Measurements from ENCODE around the gene HCRTR1. TPM values are rescaled to one million over a fixed set of nuclear protein-coding genes. Genes with fewer than 3 reads are reported as not detected.

The HCRTR1 gene
- total and polyA plus RNA-seq, 7 donors = 0.03 TPM; not detected in 6

DNA sequence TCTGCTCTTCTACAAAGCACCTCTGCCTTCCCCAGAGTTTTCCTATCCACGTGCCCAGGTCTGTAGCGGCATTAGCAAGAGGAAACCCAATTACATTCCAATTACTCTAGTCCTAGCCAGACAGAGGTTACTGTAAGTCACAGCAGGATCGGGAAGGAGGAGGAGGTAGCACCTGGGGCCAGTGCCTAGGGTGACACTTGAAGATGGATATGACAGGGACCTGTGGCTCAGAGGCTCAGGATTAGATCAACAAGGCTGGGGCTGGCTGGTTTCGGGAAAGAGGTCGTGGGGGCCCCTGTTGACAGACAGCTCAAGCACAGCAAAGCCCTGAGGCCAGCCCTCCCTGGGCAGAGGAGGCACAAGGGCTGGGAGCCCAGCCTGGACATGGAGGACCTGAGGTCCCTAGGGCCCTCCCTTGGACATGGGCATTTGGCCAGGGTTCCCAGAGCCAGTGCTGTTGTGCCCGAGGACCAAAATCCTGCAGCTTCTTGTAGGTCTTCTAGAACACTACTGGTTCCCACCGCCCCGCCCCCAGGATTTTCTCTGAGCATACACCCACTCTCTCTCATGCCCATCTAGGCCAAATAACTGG lies 3.0 kb upstream of the HCRTR1 start:
- no peak overlapping the region for H3K27ac ChIP-seq
- no peaks in the 10 kb centered on the region for H3K9me3 ChIP-seq
- DNase-seq = no peak
- no peaks in the 10 kb centered on the region for H3K36me3 ChIP-seq
- intact Hi-C loops (cut with DNase I) = no loop called here
- 86 to 93% methylated on average over 8 of the region's 8 CpGs for WGBS, 2 donors
- H3K4me3 ChIP-seq = no peak overlapping the region
- TF ChIP-seq POLR2A (IDR thresholded peaks at IDR 0.05) = no peak
- TF ChIP-seq EP300 (IDR thresholded peaks at IDR 0.05) = no peak
- TF ChIP-seq, protein P1, sequence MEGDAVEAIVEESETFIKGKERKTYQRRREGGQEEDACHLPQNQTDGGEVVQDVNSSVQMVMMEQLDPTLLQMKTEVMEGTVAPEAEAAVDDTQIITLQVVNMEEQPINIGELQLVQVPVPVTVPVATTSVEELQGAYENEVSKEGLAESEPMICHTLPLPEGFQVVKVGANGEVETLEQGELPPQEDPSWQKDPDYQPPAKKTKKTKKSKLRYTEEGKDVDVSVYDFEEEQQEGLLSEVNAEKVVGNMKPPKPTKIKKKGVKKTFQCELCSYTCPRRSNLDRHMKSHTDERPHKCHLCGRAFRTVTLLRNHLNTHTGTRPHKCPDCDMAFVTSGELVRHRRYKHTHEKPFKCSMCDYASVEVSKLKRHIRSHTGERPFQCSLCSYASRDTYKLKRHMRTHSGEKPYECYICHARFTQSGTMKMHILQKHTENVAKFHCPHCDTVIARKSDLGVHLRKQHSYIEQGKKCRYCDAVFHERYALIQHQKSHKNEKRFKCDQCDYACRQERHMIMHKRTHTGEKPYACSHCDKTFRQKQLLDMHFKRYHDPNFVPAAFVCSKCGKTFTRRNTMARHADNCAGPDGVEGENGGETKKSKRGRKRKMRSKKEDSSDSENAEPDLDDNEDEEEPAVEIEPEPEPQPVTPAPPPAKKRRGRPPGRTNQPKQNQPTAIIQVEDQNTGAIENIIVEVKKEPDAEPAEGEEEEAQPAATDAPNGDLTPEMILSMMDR (IDR thresholded peaks at IDR 0.05) = no peak
- no peak for TF ChIP-seq POLR2AphosphoS5 (IDR thresholded peaks at IDR 0.05)
- peaks cover 10 to 36% (median 22%) of the 10 kb centered on the region in 3 donors for H3K27me3 ChIP-seq
- H3K4me1 ChIP-seq = peaks cover 0 to 14% (median 11%) of the 10 kb centered on the region in 4 donors

DNA sequence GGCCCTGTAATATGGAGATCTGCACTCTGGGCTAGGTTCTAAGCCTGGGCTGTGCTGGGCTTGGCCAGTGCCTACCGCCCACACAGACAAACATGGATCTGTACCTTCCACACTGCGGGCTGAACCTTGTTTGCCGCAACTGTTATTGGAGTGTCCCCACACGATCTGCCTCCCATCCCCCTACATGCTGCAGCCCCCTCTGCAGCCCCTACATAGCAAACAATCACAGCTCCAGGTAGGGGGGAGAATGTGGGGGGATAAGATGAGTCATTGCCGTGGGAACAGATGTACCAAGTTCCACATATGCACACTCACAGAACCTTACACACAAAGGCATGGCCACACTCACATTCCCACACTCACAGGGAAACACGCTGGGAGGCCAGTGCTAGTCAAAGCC lies 2.1 kb upstream of the HCRTR1 start:
- H3K4me1 ChIP-seq = peaks cover 0 to 14% (median 11%) of the 10 kb centered on the region in 4 donors
- DNase-seq = no peak
- H3K9me3 ChIP-seq = no peaks in the 10 kb centered on the region
- H3K27ac ChIP-seq = no peak overlapping the region
- 89 to 90% methylated on average over 6 of the region's 6 CpGs for WGBS, 2 donors
- no peak overlapping the region for H3K4me3 ChIP-seq
- TF ChIP-seq, protein P1 (IDR thresholded peaks at IDR 0.05) = no peak
- TF ChIP-seq POLR2AphosphoS5 (IDR thresholded peaks at IDR 0.05) = no peak
- TF ChIP-seq POLR2A (IDR thresholded peaks at IDR 0.05) = no peak
- TF ChIP-seq EP300 (IDR thresholded peaks at IDR 0.05) = no peak
- intact Hi-C loops (cut with DNase I) = no loop called here
- H3K27me3 ChIP-seq = peaks cover 10 to 36% (median 22%) of the 10 kb centered on the region in 3 donors
- no peaks in the 10 kb centered on the region for H3K36me3 ChIP-seq

DNA sequence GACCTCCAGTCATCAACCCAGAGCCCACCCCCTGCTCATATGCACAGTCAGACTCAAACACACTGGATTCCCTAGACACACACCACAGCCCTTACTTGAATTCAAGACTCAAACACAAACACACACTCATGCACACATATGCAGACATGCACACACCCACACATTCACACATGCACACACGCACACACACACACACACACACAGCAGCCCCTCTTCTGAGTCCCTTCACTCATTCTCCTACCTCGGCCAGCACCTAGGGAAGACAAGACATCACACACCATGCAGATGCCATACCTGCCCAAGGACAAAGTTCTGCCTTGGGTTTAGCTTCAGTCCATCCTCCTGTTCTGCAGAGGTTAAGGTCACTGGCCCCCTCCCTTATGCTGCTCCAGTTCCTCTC lies 1.6 kb upstream of the HCRTR1 start:
- peaks cover 0 to 14% (median 11%) of the 10 kb centered on the region in 4 donors for H3K4me1 ChIP-seq
- TF ChIP-seq, protein P1 (IDR thresholded peaks at IDR 0.05) = no peak
- TF ChIP-seq EP300 (IDR thresholded peaks at IDR 0.05) = no peak
- no peak for TF ChIP-seq POLR2AphosphoS5 (IDR thresholded peaks at IDR 0.05)
- no peak for TF ChIP-seq POLR2A (IDR thresholded peaks at IDR 0.05)
- no peaks in the 10 kb centered on the region for H3K36me3 ChIP-seq
- peaks cover 10 to 36% (median 22%) of the 10 kb centered on the region in 3 donors for H3K27me3 ChIP-seq
- H3K4me3 ChIP-seq = no peak overlapping the region
- no peak for DNase-seq
- intact Hi-C loops (cut with DNase I) = no loop called here
- 69 to 84% methylated on average over 2 of the region's 2 CpGs for WGBS, 2 donors
- no peak overlapping the region for H3K27ac ChIP-seq
- H3K9me3 ChIP-seq = no peaks in the 10 kb centered on the region

DNA sequence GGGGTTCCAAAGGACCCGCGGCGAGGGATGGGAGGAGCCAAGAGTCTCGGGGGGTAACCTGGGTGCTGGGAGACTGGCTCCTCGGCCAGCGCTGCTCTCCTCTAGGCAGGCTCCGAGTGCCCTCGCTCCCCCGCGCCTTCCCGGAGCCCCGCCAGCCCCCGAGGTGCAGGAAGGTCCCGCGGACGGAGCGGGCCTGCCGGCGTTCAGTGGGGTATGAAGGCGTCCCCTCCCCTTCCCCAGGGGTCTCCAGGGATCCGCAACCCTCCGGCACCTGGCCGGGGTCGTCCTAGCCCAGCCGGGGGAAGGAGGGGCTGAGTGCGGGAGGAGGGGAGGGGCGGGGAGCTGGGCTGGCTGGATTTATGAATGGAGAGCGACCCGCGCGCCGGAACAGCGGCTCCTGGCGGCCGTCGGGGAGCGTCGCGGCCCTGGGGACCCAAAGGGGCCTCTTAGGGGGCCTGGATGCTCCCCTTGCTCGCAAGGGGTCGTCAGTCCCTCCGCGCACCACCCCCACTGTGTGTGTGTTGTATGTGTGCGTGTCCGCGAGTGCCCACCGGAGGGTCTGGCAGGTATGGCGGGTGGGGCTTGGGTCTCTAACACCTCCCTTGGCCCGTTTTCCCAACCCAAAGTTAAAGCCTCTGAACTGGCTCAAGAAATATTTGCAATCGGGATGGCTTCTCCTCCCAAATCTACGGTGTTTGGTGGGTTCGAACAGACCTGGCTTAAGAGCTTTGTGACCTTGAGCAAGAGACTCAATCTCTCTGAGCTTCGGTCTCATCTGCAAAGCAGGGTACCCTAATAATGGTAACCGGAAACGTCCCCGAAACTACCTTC lies 642 bp downstream of the HCRTR1 start:
- peak overlapping the region; percentile 11 to 57 (median 45) for H3K4me3 ChIP-seq
- WGBS, 2 donors = 10 to 13% methylated on average over 56 of the region's 56 CpGs
- intact Hi-C loops (cut with DNase I) = no loop called here
- peaks cover 0 to 14% (median 11%) of the 10 kb centered on the region in 4 donors for H3K4me1 ChIP-seq
- no peaks in the 10 kb centered on the region for H3K9me3 ChIP-seq
- DNase-seq = no peak
- H3K36me3 ChIP-seq = no peaks in the 10 kb centered on the region
- H3K27me3 ChIP-seq = peaks cover 10 to 36% (median 22%) of the 10 kb centered on the region in 3 donors
- TF ChIP-seq EP300 (IDR thresholded peaks at IDR 0.05) (no peak), POLR2A (IDR thresholded peaks at IDR 0.05) (no peak), POLR2AphosphoS5 (IDR thresholded peaks at IDR 0.05) (no peak)
- TF ChIP-seq, protein P1 (IDR thresholded peaks at IDR 0.05) = peak in 3 of 4 experiments; percentile 42 to 75 (median 61)
- no peak overlapping the region for H3K27ac ChIP-seq

Data from sigmoid colon (tissue), 7 donors.